ENCODE measurements around the gene MGAT3.

GRCh38 chr22:39446239-39446721 lies 10.5 kb upstream of the MGAT3 start:
- TF ChIP-seq CTCF (IDR thresholded peaks at IDR 0.05) (no peak), EZH2 (IDR thresholded peaks at IDR 0.05; ENCODE audit: borderline replicate concordance, insufficient read depth, low read depth, low read length, poor library complexity, severe bottlenecking) (no peak)
